ENCODE measurements around the gene RPLP2.

GRCh38 chr11:860234-861104 is 50.7 kb downstream of the RPLP2 start:
- TF ChIP-seq EZH2 (IDR thresholded peaks at IDR 0.05; ENCODE audit: insufficient read depth, poor library complexity, severe bottlenecking) (no peak), EZH2phosphoT487 (IDR thresholded peaks at IDR 0.05; ENCODE audit: insufficient read depth, low read depth) (no peak)

All from GM23248 (cell line).